Measurements from ENCODE around the gene INTS14.

Gene INTS14

GRCh38 chr15:65603134-65603533 is 7.8 kb downstream of the INTS14 start:
- TF ChIP-seq ZFX (IDR thresholded peaks at IDR 0.05; ENCODE audit: borderline replicate concordance) (no peak), CTCF (IDR thresholded peaks at IDR 0.05) (no peak)
- no peak overlapping the region for H3K27ac ChIP-seq

- TF ChIP-seq CTCF (IDR thresholded peaks at IDR 0.05) (no peak), ZFX (IDR thresholded peaks at IDR 0.05; ENCODE audit: borderline replicate concordance) (no peak)
- no peak overlapping the region for H3K27ac ChIP-seq
These were observed 11.3 kb downstream of the INTS14 start for GRCh38 chr15:65599677-65600076.

GRCh38 chr15:65598468-65598867 is 12.5 kb downstream of the INTS14 start:
- TF ChIP-seq ZFX (IDR thresholded peaks at IDR 0.05; ENCODE audit: borderline replicate concordance) (no peak), CTCF (IDR thresholded peaks at IDR 0.05) (no peak)
- no peak overlapping the region for H3K27ac ChIP-seq

GRCh38 chr15:65595960-65596359 is 15.0 kb downstream of the INTS14 start:
- H3K27ac ChIP-seq, result no peak overlapping the region
- TF ChIP-seq ZFX (IDR thresholded peaks at IDR 0.05; ENCODE audit: borderline replicate concordance) (no peak), CTCF (IDR thresholded peaks at IDR 0.05) (peak; percentile 42)

- TF ChIP-seq CTCF (IDR thresholded peaks at IDR 0.05) (no peak), ZFX (IDR thresholded peaks at IDR 0.05; ENCODE audit: borderline replicate concordance) (no peak)
- H3K27ac ChIP-seq, result no peak overlapping the region
These were observed 23.8 kb downstream of the INTS14 start for GRCh38 chr15:65587094-65587493.

GRCh38 chr15:65584241-65584640 is 26.7 kb downstream of the INTS14 start:
- TF ChIP-seq CTCF (IDR thresholded peaks at IDR 0.05) (no peak), ZFX (IDR thresholded peaks at IDR 0.05; ENCODE audit: borderline replicate concordance) (no peak)
- H3K27ac ChIP-seq, result no peak overlapping the region

GRCh38 chr15:65583701-65584100 is 27.2 kb downstream of the INTS14 start:
- no peak for TF ChIP-seq ZFX (IDR thresholded peaks at IDR 0.05; ENCODE audit: borderline replicate concordance)
- no peak overlapping the region for H3K27ac ChIP-seq

- no peak for TF ChIP-seq ZFX (IDR thresholded peaks at IDR 0.05; ENCODE audit: borderline replicate concordance)
- TF ChIP-seq CTCF (IDR thresholded peaks at IDR 0.05), result no peak
- no peak overlapping the region for H3K27ac ChIP-seq
These were observed 30.6 kb downstream of the INTS14 start for GRCh38 chr15:65580287-65580686.

All from 22Rv1 (cell line).